ENCODE data around the gene SERINC1.
"Not testable (repeated sequence)": the region's sequence is repeated elsewhere in the genome, so short reads cannot be mapped to it uniquely, and the experiment has no call there.

- not testable (repeated sequence) for TF ChIP-seq POLR2A, CTCF (IDR thresholded peaks at IDR 0.05)
These were observed 33.6 kb upstream of the SERINC1 start for GRCh38 chr6:122505170-122505569.

Measured in uterus (tissue), 2 donors.